Neural cell (in vitro differentiated cells): Measurements from ENCODE around the gene GSN. TPM values are rescaled to one million over a fixed set of nuclear protein-coding genes. Genes with fewer than 3 reads are reported as not detected.

ENCODE experiments used
- H2AFZ ChIP-seq: fragments of 200-600, 300-800 bp; sonication (generic), shearing (Covaris generic); 2 replicates; pipeline ENCODE4 v1.6.0; 2014; ENCODE audit warnings: low read depth, mild to moderate bottlenecking, antibody characterized with exemption, low read length, moderate library complexity
- H3F3A ChIP-seq: fragments of 200-600 bp; shearing (Covaris generic); 2 replicates; pipeline ENCODE4 v1.6.1; 2016; ENCODE audit warnings: mild to moderate bottlenecking, moderate library complexity, mixed read lengths, antibody characterized with exemption, low read length; ENCODE audit not compliant: insufficient read depth, poor library complexity, severe bottlenecking
- H3K27ac ChIP-seq: fragments of 200-600, 300-800 bp; sonication (generic), shearing (Covaris generic); 2 replicates; pipeline ENCODE4 v1.5.1; 2014; ENCODE audit warnings: mild to moderate bottlenecking, low read length, moderate library complexity
- H3K27me3 ChIP-seq: fragments of 300-800, 200-600 bp; sonication (generic), shearing (Covaris generic); 2 replicates; pipeline ENCODE4 v1.6.0; 2014; ENCODE audit warnings: mild to moderate bottlenecking, low read depth, low read length, moderate library complexity; ENCODE audit not compliant: insufficient read depth
- H3K36me3 ChIP-seq: fragments of 300-800, 200-600 bp; sonication (generic), shearing (Covaris generic); 2 replicates; pipeline ENCODE4 v1.5.1; 2014; ENCODE audit warnings: mild to moderate bottlenecking, antibody characterized with exemption, low read length, moderate library complexity; ENCODE audit not compliant: insufficient read depth
- H3K4me2 ChIP-seq: fragments of 300-800, 200-600 bp; sonication (generic), shearing (Covaris generic); 2 replicates; pipeline ENCODE4 v1.6.0; 2014; ENCODE audit warnings: mild to moderate bottlenecking, low read length
- H3K4me3 ChIP-seq: fragments of 300-800, 200-600 bp; sonication (generic), shearing (Covaris generic); 2 replicates; pipeline ENCODE4 v1.5.1; 2014; ENCODE audit warnings: mild to moderate bottlenecking, low read length, moderate library complexity
- H3K79me2 ChIP-seq: fragments of 200-600 bp; shearing (Covaris generic); replicated peaks from 2 replicates; pipeline ENCODE4 v1.6.0; 2014; ENCODE audit warnings: mild to moderate bottlenecking, low read length, moderate library complexity; ENCODE audit not compliant: insufficient read depth
- H3K9ac ChIP-seq: fragments of 300-800, 200-600 bp; sonication (generic), shearing (Covaris generic); 2 replicates; pipeline ENCODE4 v1.6.1; 2016; ENCODE audit warnings: mild to moderate bottlenecking, low read length, mixed read lengths
- H3K9me2 ChIP-seq: fragments of 200-600 bp; shearing (Covaris generic); 2 replicates; pipeline ENCODE4 v1.6.1; 2016; ENCODE audit warnings: mild to moderate bottlenecking, low read length, mixed read lengths; ENCODE audit not compliant: insufficient read depth
- H3K9me3 ChIP-seq: fragments of 200-600, 300-800 bp; sonication (generic), shearing (Covaris generic); 2 replicates; pipeline ENCODE4 v1.6.1; 2016; ENCODE audit warnings: mild to moderate bottlenecking, mixed run types, low read length, moderate library complexity, mixed read lengths
- H4K20me1 ChIP-seq: fragments of 200-600 bp; shearing (Covaris generic); 2 replicates; pipeline ENCODE4 v1.6.1; 2016; ENCODE audit warnings: mild to moderate bottlenecking, mixed run types; ENCODE audit not compliant: insufficient read depth
- EP300 ChIP-seq: fragments of 450-650 bp; conservative IDR thresholded peaks from 2 replicates; pipeline ENCODE4 v1.6.1; 2014; ENCODE audit warnings: antibody characterized with exemption, mild to moderate bottlenecking, moderate library complexity; ENCODE audit not compliant: poor library complexity, severe bottlenecking
- EZH2 ChIP-seq: fragments of 200-600, 300-800 bp; shearing (Covaris generic), sonication (generic); IDR thresholded peaks from 2 replicates; pipeline ENCODE4 v1.6.1; 2014; ENCODE audit warnings: antibody characterized with exemption, low read length, borderline replicate concordance, mild to moderate bottlenecking; ENCODE audit not compliant: insufficient read depth, poor library complexity, severe bottlenecking
- MXI1 ChIP-seq: fragments of 450-650 bp; conservative IDR thresholded peaks from 2 replicates; pipeline ENCODE4 v1.6.1; 2014; ENCODE audit warnings: antibody characterized with exemption, mild to moderate bottlenecking; ENCODE audit not compliant: poor library complexity, severe bottlenecking
- POLR2AphosphoS5 ChIP-seq: IDR thresholded peaks from 2 replicates; pipeline ENCODE4 v1.6.1; 2012
- RAD21 ChIP-seq: fragments of 450-650 bp; conservative IDR thresholded peaks from 2 replicates; pipeline ENCODE4 v1.6.1; 2014; ENCODE audit warnings: antibody characterized with exemption, mild to moderate bottlenecking, moderate library complexity
- SMC3 ChIP-seq: fragments of 450-650 bp; conservative IDR thresholded peaks from 2 replicates; pipeline ENCODE4 v1.6.1; 2014; ENCODE audit warnings: antibody characterized with exemption, mild to moderate bottlenecking, moderate library complexity; ENCODE audit not compliant: poor library complexity
- TAF1 ChIP-seq: IDR thresholded peaks from 2 replicates; pipeline ENCODE4 v1.6.1; 2012; ENCODE audit warnings: low read depth
- polyA plus RNA-seq: library from polyadenylated mRNA; depleted of rRNA; stranded (reverse); fragments of >200 nt; gene quantifications from 2 replicates; pipeline ENCODE4 v1.2.3, GENCODE V29; 2014
- TF ChIP-seq, protein P1 (sequence below): fragments of 450-650 bp; IDR thresholded peaks from 2 replicates; pipeline ENCODE4 v1.5.1; 2014; ENCODE audit warnings: antibody characterized with exemption, mild to moderate bottlenecking, moderate library complexity; ENCODE audit not compliant: poor library complexity, severe bottlenecking
- TF ChIP-seq, protein P2 (sequence below): IDR thresholded peaks from 2 replicates; pipeline ENCODE4 v1.6.1; 2012; ENCODE audit warnings: borderline replicate concordance

Gene GSN
- polyA plus RNA-seq, 1 donor from 2014 or later = 2.4 TPM

DNA sequence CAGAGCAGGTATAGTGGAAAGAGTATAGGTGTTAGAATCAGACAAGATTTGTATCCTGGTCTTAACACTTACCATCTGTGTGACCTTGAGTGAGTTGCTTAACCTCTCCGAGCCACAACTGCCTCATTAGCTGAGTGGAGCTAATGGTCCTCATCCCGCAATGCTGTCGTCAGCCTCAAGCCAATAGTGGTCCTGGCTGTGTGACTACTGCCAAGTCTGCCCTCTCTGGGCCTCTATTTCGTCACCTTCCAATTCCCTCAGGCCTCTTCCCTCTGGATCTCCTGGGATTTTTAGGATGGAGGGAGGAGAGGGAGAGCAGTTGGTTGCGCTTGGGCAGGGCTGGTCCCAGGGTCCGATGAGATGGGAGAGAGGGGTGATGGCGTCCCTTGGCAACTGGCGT, 60.5 kb downstream of the GSN start:
- no peak overlapping the region for H3K4me2 ChIP-seq
- no peaks in the 10 kb centered on the region for H4K20me1 ChIP-seq
- H3K4me3 ChIP-seq = no peak overlapping the region
- no peaks in the 10 kb centered on the region for H3K79me2 ChIP-seq
- H3K36me3 ChIP-seq = no peaks in the 10 kb centered on the region
- H3K27ac ChIP-seq = no peak overlapping the region
- H3K9me3 ChIP-seq = no peaks in the 10 kb centered on the region
- H3K9me2 ChIP-seq = no peaks in the 10 kb centered on the region
- no peaks in the 10 kb centered on the region for H3K27me3 ChIP-seq
- H3F3A ChIP-seq = no peaks in the 10 kb centered on the region
- no peak overlapping the region for H2AFZ ChIP-seq
- H3K9ac ChIP-seq = no peak overlapping the region
- TF ChIP-seq RAD21 = no peak
- no peak for TF ChIP-seq MXI1
- TF ChIP-seq POLR2AphosphoS5 = no peak
- TF ChIP-seq, protein P1, sequence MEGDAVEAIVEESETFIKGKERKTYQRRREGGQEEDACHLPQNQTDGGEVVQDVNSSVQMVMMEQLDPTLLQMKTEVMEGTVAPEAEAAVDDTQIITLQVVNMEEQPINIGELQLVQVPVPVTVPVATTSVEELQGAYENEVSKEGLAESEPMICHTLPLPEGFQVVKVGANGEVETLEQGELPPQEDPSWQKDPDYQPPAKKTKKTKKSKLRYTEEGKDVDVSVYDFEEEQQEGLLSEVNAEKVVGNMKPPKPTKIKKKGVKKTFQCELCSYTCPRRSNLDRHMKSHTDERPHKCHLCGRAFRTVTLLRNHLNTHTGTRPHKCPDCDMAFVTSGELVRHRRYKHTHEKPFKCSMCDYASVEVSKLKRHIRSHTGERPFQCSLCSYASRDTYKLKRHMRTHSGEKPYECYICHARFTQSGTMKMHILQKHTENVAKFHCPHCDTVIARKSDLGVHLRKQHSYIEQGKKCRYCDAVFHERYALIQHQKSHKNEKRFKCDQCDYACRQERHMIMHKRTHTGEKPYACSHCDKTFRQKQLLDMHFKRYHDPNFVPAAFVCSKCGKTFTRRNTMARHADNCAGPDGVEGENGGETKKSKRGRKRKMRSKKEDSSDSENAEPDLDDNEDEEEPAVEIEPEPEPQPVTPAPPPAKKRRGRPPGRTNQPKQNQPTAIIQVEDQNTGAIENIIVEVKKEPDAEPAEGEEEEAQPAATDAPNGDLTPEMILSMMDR = no peak
- no peak for TF ChIP-seq SMC3
- TF ChIP-seq EP300 = no peak

DNA sequence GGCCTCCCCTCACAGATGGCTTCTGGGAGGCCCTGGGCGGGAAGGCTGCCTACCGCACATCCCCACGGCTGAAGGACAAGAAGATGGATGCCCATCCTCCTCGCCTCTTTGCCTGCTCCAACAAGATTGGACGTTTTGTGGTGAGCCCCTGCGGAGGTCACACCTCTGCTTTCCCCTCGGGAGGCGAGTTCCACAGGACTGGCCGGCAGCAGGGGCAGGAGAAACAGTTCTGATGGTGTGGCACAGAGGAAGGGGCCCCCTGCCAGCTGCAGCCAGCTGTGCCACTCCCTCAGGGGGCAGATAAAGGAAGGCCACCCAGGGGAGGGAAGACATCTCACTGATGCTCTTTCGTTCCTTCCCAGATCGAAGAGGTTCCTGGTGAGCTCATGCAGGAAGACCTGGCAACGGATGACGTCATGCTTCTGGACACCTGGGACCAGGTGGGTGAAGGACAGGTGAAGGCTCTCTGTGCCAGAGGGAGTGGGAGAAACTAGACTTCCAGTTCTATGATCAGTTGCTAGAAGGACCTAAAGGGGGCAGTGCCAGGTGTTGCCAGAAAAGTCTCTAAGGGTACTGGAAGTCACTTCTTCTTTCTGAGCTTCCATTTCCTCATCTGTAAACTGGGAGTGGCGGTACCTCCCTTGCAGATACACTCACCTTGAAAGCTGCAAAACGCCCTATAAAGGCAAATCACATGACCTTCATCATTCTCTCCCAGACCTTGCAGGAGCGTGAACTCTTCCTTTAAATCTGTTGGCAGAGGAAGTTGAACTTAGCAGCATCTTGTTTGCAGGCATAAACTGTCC, 61.1 kb downstream of the GSN start:
- H3K9ac ChIP-seq = no peak overlapping the region
- H3K36me3 ChIP-seq = no peaks in the 10 kb centered on the region
- no peak overlapping the region for H2AFZ ChIP-seq
- no peaks in the 10 kb centered on the region for H3F3A ChIP-seq
- no peak for TF ChIP-seq TAF1
- TF ChIP-seq RAD21 = no peak
- TF ChIP-seq EZH2 = no peak
- TF ChIP-seq EP300 = no peak
- TF ChIP-seq, protein P2, sequence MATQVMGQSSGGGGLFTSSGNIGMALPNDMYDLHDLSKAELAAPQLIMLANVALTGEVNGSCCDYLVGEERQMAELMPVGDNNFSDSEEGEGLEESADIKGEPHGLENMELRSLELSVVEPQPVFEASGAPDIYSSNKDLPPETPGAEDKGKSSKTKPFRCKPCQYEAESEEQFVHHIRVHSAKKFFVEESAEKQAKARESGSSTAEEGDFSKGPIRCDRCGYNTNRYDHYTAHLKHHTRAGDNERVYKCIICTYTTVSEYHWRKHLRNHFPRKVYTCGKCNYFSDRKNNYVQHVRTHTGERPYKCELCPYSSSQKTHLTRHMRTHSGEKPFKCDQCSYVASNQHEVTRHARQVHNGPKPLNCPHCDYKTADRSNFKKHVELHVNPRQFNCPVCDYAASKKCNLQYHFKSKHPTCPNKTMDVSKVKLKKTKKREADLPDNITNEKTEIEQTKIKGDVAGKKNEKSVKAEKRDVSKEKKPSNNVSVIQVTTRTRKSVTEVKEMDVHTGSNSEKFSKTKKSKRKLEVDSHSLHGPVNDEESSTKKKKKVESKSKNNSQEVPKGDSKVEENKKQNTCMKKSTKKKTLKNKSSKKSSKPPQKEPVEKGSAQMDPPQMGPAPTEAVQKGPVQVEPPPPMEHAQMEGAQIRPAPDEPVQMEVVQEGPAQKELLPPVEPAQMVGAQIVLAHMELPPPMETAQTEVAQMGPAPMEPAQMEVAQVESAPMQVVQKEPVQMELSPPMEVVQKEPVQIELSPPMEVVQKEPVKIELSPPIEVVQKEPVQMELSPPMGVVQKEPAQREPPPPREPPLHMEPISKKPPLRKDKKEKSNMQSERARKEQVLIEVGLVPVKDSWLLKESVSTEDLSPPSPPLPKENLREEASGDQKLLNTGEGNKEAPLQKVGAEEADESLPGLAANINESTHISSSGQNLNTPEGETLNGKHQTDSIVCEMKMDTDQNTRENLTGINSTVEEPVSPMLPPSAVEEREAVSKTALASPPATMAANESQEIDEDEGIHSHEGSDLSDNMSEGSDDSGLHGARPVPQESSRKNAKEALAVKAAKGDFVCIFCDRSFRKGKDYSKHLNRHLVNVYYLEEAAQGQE = no peak
- TF ChIP-seq POLR2AphosphoS5 = no peak
- TF ChIP-seq SMC3 = no peak
- no peak overlapping the region for H3K27ac ChIP-seq
- H3K4me3 ChIP-seq = no peak overlapping the region
- H3K9me3 ChIP-seq = no peaks in the 10 kb centered on the region
- H4K20me1 ChIP-seq = no peaks in the 10 kb centered on the region
- no peak overlapping the region for H3K4me2 ChIP-seq
- no peaks in the 10 kb centered on the region for H3K27me3 ChIP-seq
- H3K79me2 ChIP-seq = no peaks in the 10 kb centered on the region
- H3K9me2 ChIP-seq = no peaks in the 10 kb centered on the region
